Colonic mucosa (tissue), 4 donors: Measurements from ENCODE around the gene HLA-DQB1. TPM values are rescaled to one million over a fixed set of nuclear protein-coding genes. Genes with fewer than 3 reads are reported as not detected.
"Not testable (repeated sequence)": the region's sequence is repeated elsewhere in the genome, so short reads cannot be mapped to it uniquely, and the experiment has no call there.

Experiments
- DNase-seq: peaks from one replicate; pipeline ENCODE4 v3.0.0-alpha.2; 2020
- H3K27ac ChIP-seq: fragments of 200-600 bp; one replicate; pipeline ENCODE4 v1.8.0; 2021
- H3K27me3 ChIP-seq: fragments of 200-600 bp; one replicate; pipeline ENCODE4 v1.8.0; 2021
- H3K36me3 ChIP-seq: fragments of 200-600 bp; one replicate; pipeline ENCODE4 v1.8.0; 2021
- H3K4me1 ChIP-seq: fragments of 200-600 bp; one replicate; pipeline ENCODE4 v1.8.0; 2021; ENCODE audit warnings: mild to moderate bottlenecking
- H3K4me3 ChIP-seq: fragments of 200-600 bp; one replicate; pipeline ENCODE4 v1.8.0; 2021
- H3K9ac ChIP-seq, 2 donors: one replicate each; pipeline ENCODE4 v1.7.0; 2013; ENCODE audit warnings: control low read depth in 2 of 2, low read depth in 2 of 2, low read length in 2 of 2
- H3K9me3 ChIP-seq: fragments of 200-600 bp; one replicate; pipeline ENCODE4 v1.8.0; 2021
- intact Hi-C: fragments of 100-400 bp; cut with DNase I; formaldehyde crosslinking; loops from one replicate; pipeline ENCODE4 v1.14.1; 2022
- total RNA-seq, 2 donors: library from RNA; stranded (reverse); fragmentation: NEBNext Ultra II Directional in 1 of 2; extraction: Animal tissue kit (Norgen Biotek cat#: 25700) in 1 of 2; gene quantifications; one replicate each; pipeline ENCODE4 v1.2.1, GENCODE V29; 2021
- TF ChIP-seq, protein P1 (sequence below): fragments of 200-600 bp; IDR thresholded peaks from one replicate; pipeline ENCODE4 v1.8.0; 2022; ENCODE audit warnings: antibody characterized with exemption, mild to moderate bottlenecking
- donor health status: healthy.
- donor health status: DM: no; HTN: no; CAD: no.
- donor health status: DM: no; HTN: no; CAD: no.

HLA-DQB1 gene
- total RNA-seq, 2 donors from 2014 or later, result 1.8 to 6.5 TPM

DNA sequence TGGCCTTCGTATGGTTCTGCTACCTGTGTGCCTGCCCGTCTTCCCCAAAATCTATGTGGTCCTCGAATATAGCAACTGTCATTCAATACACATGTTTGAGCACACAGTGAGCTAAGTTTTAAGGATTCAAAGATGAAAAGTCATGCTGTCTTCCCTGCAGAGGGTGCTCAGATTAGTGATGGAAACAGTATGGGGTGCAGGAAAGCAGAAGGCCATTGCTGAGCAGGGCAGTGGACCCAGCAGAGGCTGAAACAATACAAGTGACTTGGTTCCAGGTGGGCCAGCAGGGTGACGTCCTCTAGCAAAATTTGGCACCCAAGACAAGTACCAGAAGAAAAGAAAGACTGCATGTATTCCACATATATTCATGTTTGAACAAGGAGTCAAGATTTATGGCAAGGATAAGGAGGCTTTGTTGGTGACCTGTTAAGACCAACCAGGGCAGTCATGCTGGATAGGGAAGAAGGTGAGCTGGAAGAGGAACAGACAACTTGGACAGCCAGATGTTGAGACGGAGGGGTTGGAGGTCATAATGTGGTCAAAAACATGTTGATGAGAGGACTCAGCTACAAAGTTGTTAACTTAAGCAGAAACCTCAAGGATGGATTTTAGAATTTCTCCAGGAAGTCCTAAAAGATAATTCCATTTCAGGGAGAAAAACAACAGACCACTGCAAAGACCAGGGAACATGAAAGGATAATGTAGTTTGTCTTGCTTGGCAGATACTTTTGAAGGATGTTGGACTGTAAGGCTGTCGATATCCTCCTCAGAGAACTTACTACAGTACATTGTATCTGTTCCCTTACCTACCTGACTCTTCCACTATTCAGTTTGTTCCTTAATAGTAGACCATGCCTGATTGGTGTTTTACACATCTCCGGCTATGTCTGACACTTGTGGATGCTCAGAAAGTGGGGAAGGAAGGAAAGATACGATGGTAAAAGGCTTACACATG is 26.7 kb downstream of the HLA-DQB1 start:
- intact Hi-C loops, result no loop called here
- Histone ChIP-seq H3K27me3 (no peaks in the 10 kb centered on the region), H3K4me3 (no peak overlapping the region), H3K27ac (no peak overlapping the region), H3K9ac (no peak overlapping the region), H3K36me3 (no peaks in the 10 kb centered on the region), H3K4me1 (no peaks in the 10 kb centered on the region), H3K9me3 (no peaks in the 10 kb centered on the region)
- no peak for DNase-seq
- TF ChIP-seq, protein P1, sequence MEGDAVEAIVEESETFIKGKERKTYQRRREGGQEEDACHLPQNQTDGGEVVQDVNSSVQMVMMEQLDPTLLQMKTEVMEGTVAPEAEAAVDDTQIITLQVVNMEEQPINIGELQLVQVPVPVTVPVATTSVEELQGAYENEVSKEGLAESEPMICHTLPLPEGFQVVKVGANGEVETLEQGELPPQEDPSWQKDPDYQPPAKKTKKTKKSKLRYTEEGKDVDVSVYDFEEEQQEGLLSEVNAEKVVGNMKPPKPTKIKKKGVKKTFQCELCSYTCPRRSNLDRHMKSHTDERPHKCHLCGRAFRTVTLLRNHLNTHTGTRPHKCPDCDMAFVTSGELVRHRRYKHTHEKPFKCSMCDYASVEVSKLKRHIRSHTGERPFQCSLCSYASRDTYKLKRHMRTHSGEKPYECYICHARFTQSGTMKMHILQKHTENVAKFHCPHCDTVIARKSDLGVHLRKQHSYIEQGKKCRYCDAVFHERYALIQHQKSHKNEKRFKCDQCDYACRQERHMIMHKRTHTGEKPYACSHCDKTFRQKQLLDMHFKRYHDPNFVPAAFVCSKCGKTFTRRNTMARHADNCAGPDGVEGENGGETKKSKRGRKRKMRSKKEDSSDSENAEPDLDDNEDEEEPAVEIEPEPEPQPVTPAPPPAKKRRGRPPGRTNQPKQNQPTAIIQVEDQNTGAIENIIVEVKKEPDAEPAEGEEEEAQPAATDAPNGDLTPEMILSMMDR, result no peak

DNA sequence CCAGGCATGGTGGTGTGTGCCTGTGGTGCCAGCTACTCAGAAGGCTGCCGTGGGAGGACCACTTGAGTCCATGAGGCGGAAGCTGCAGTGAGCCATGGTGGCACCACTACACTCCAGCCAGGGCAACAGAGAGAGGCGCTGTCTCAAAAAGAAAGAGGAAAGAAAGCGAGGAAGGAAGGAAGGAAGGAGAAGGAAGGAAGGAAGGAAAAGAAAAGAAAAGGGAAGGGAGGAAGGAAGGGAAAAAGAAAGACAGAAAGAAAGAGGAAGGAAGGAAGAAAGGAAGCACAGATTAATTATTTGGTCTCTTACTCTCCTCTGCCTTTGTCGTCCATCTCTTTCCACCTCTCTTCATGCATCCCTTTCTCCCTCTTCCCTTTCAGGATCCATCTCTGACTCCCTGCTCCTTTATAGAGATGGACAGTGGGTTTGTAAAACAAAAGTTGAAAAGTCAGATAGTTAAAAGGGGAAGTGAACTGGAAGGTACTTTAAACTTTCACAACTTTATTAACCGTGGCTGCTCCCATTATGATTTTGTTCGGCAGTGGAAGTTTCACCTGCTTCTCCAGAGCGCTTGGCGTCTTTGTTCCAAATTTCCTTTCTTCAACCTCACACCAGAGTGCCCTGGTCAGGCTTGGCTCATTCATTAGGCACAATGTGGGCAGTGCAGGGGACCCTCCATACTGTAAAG is 27.8 kb downstream of the HLA-DQB1 start:
- no peaks in the 10 kb centered on the region for H3K4me1 ChIP-seq
- no peaks in the 10 kb centered on the region for H3K9me3 ChIP-seq
- intact Hi-C loops, result no loop called here
- H3K27me3 ChIP-seq, result no peaks in the 10 kb centered on the region
- H3K9ac ChIP-seq, result no peak overlapping the region
- H3K4me3 ChIP-seq, result no peak overlapping the region
- DNase-seq, result no peak
- TF ChIP-seq, protein P1, result no peak
- H3K27ac ChIP-seq, result no peak overlapping the region
- no peaks in the 10 kb centered on the region for H3K36me3 ChIP-seq

DNA sequence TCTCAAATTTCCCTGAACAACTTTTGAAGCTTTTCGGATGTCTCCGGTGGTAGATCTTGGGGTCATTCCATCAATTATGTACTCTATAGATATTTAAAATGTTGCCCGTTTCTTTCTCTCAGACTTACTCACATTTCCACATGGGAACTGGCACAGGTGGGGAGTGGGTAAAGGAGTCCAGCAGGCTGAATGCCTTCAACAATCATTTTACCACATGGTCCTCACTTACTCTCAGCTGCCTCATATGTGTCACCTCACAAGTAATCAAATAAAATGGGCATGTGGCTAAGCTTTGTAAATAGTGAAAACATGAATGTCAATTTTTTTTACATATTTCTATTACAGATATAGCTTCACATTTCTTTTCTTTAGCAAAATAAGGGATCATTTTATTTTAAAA is 28.6 kb downstream of the HLA-DQB1 start:
- Histone ChIP-seq H3K4me1 (no peaks in the 10 kb centered on the region), H3K9me3 (no peaks in the 10 kb centered on the region), H3K27ac (no peak overlapping the region), H3K9ac (no peak overlapping the region), H3K27me3 (no peaks in the 10 kb centered on the region), H3K4me3 (no peak overlapping the region), H3K36me3 (no peaks in the 10 kb centered on the region)
- intact Hi-C loops, result no loop called here
- no peak for DNase-seq
- TF ChIP-seq, protein P1, result no peak

DNA sequence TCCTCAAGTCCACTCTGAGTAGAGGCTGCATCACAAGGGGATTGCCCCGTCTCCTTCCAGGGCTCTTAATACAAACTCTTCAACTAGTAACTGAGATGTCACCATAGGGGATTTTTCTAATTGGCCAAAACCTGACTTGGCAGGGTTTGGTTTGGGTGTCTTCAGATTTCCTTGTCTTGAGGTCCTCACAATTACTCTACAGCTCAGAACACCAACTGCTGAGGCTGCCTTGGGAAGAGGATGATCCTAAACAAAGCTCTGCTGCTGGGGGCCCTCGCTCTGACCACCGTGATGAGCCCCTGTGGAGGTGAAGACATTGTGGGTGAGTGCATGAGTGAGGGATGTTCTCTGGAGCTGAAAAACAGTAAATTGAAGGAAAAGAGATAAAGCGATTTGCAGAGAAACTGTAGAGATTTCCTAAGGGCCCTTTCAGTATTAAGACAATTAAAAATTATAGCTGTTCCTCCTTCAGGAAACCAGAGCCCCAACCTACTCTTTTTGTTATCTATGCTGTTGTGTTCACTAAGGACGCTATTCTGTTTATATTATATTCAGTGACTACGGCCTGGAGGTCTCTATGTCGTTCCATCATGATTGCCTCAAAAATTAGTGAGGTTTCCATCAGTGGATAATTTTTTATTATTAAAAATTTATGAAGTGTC is 29.1 kb downstream of the HLA-DQB1 start, which contains the start of gene HLA-DQA1:
Gene HLA-DQA1, plus strand, starts transcription at position 188 of the 662 bp plus-strand sequence. Its CDS starts 53 bp downstream, at position 241.
- H3K9me3 ChIP-seq, result no peaks in the 10 kb centered on the region
- no peaks in the 10 kb centered on the region for H3K36me3 ChIP-seq
- TF ChIP-seq, protein P1, result no peak
- no peak within 1 kb of the TSS for H3K27ac ChIP-seq
- H3K27me3 ChIP-seq, result no peaks in the 10 kb centered on the region
- no peaks in the 10 kb centered on the region for H3K4me1 ChIP-seq
- intact Hi-C loops, result no loop called here
- H3K9ac ChIP-seq, result no peak within 1 kb of the TSS
- no peak for DNase-seq
- no peak within 1 kb of the TSS for H3K4me3 ChIP-seq

DNA sequence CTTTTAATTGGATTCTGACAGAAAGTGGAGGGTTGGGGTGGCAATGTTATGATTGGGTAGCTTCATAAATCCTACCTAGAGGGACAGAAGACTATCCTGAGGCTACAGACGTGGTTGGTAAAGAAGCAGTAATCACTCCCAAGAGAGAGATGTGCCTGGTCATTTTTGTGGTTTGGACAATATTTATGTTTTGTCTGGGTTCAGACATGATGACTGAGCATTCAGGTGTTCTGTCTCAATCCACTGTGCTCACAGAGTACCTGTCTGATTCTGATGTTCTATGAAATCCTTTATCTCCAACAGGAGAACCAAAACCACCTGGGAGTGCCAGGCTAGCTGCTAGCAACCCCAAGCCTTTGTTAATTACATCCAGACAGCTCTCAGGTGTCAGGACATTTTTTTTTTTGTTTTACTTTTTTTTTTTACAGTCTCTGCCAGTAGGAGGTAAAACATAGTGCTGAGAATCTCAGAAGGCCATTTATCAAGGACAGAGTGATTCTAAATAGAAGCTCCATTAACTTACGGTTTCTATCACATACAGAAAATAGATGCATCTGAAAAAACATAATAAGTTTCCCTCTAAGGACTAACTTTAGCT is 30.8 kb downstream of the HLA-DQB1 start:
- H3K9ac ChIP-seq, result no peak overlapping the region
- no peaks in the 10 kb centered on the region for H3K4me1 ChIP-seq
- no peaks in the 10 kb centered on the region for H3K36me3 ChIP-seq
- H3K27me3 ChIP-seq, result no peaks in the 10 kb centered on the region
- no peak for DNase-seq
- TF ChIP-seq, protein P1, result no peak
- intact Hi-C loops, result no loop called here
- H3K9me3 ChIP-seq, result no peaks in the 10 kb centered on the region
- H3K4me3 ChIP-seq, result no peak overlapping the region
- H3K27ac ChIP-seq, result no peak overlapping the region

DNA sequence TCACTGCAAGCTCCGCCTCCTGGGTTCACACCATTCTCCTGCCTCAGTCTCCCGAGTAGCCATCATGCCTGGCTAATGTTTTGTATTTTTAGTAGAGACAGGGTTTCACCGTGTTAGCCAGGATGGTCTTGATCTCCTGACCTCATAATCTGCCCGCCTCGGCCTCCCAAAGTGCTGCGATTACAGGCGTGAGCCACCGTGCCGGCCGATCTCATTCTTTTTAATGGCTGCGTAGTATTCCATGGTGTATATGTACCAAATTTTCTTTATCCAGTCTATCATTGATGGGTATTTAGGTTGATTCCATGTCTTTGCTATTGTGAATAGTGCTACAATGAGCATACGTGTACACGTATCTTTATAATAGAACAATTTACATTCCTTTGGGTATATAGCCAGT is 36.7 kb downstream of the HLA-DQB1 start:
- H3K9me3 ChIP-seq, H3K27me3 ChIP-seq, H3K27ac ChIP-seq, intact Hi-C loops, DNase-seq, H3K9ac ChIP-seq, H3K4me1 ChIP-seq, H3K4me3 ChIP-seq, H3K36me3 ChIP-seq: not testable (repeated sequence)
